Measurements from ENCODE around the gene JARID2. TPM values are rescaled to one million over a fixed set of nuclear protein-coding genes. Genes with fewer than 3 reads are reported as not detected.

Gene JARID2
- total and polyA plus RNA-seq, 2 of the 13 experiments (the other 11 are each of a cell fraction or from before 2014, with no cell fraction given), result 7.5 to 10.3 TPM

GRCh38 chr6:15200087-15200486, 45.8 kb upstream of the JARID2 start:
- no peak overlapping the region for H2AFZ ChIP-seq (ENCODE audit: low read length)
- no peak for DNase-seq (ENCODE audit: low spot score)
- H3K4me3 ChIP-seq (replicated peaks in 1 of 3; ENCODE audit: insufficient read depth in 1 of 3, low read depth in 2 of 3, low read length in 3 of 3), result no peak overlapping the region
- no peak overlapping the region for H3K27ac ChIP-seq (ENCODE audit: extremely low read length, insufficient read depth, low read length)
- intact Hi-C loops (cut with micrococcal nuclease; ENCODE audit: unreplicated experiment) (no loop called here), in situ Hi-C loops (cut with HindIII; ENCODE audit: extremely low pct_ligation_motif_present, low pct_unique_long_range_greater_than_20kb) (no loop called here)
- POLR2A ChIA-PET, result no interaction called here
- H4K20me1 ChIP-seq (ENCODE audit: insufficient read depth, low read length), result no peaks in the 10 kb centered on the region
- no peaks in the 10 kb centered on the region for H3K27me3 ChIP-seq (ENCODE audit: control insufficient read depth in 1 of 2, insufficient read depth in 2 of 2, low read length in 2 of 2)
- FAIRE-seq, result no peak
- H3K4me2 ChIP-seq (ENCODE audit: low read depth, low read length), result no peak overlapping the region
- ATAC-seq, result no peak
- no peaks in the 10 kb centered on the region for H3K79me2 ChIP-seq (ENCODE audit: insufficient read depth, low read length)
- 61% methylated on average over 5 of the region's 5 CpGs for WGBS (ENCODE audit: low lambda C conversion rate)
- BruUV-seq (replicated peaks), result no TSS peak
- no peak overlapping the region for H3K9ac ChIP-seq (ENCODE audit: insufficient read depth, low read depth, low read length)
- CTCF ChIA-PET (ENCODE audit: low intra/inter-chr PET ratio, low total read pairs), result no interaction called here
- TF ChIP-seq THAP7 (CRISPR knock-in tag; IDR thresholded peaks at IDR 0.05), result no peak
- no peak for TF ChIP-seq ZNF501 (CRISPR knock-in tag; IDR thresholded peaks at IDR 0.05)
- no peak for TF ChIP-seq HNRNPH1 (optimal IDR thresholded peaks at IDR 0.05; ENCODE audit: low read depth, low read length)
- no peak for TF ChIP-seq NFYB (CRISPR knock-in tag; IDR thresholded peaks at IDR 0.05)
- TF ChIP-seq ZNF772 (CRISPR knock-in tag; IDR thresholded peaks at IDR 0.05), result no peak
- TF ChIP-seq HHEX (CRISPR knock-in tag; IDR thresholded peaks at IDR 0.05), result no peak
- no peak for TF ChIP-seq ELF4 (CRISPR knock-in tag; IDR thresholded peaks at IDR 0.05; ENCODE audit: borderline replicate concordance)
- no peak for TF ChIP-seq TCF7L2 (IDR thresholded peaks at IDR 0.05; ENCODE audit: low read depth, low read length)
- no peak for TF ChIP-seq ZBTB3 (CRISPR knock-in tag; IDR thresholded peaks at IDR 0.05; ENCODE audit: borderline replicate concordance, low read depth)
- TF ChIP-seq ZNF235 (CRISPR knock-in tag; IDR thresholded peaks at IDR 0.05; ENCODE audit: borderline replicate concordance), result no peak
- TF ChIP-seq PLRG1 (conservative IDR thresholded peaks at IDR 0.05), result no peak
- TF ChIP-seq ATF6 (CRISPR knock-in tag; conservative IDR thresholded peaks at IDR 0.05), result no peak
- no peak for TF ChIP-seq TBX3 (IDR thresholded peaks at IDR 0.05; ENCODE audit: borderline replicate concordance)
- H3K36me3 ChIP-seq (replicated peaks in 1 of 2; ENCODE audit: control insufficient read depth in 1 of 2, insufficient read depth in 2 of 2, low read length in 2 of 2), result no peaks in the 10 kb centered on the region
- H3K4me1 ChIP-seq (ENCODE audit: insufficient read depth, low read length), result no peaks in the 10 kb centered on the region
- no peaks in the 10 kb centered on the region for H3K9me3 ChIP-seq (ENCODE audit: low read length)

All from HepG2 (cell line).